Measurements from ENCODE around the gene ISM2.

DNA sequence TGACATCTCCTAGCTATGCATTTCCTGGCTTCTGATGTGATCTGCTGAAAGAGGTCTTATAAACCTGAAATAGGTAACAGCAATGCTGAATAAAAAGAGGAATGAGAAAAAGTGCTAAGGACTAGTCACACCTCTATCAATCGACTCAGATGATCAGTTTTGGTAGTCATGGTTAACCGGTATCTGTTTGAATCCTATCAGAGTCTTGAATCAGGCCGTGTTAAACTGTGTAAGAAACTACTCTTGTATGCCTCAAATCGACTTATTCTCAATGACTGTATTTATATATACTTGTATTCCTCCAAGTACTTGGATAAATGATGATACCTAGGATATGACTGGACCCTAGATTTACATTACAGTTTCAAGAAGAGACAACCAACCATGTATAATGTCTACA is 10.8 kb upstream of the ISM2 start:
- TF ChIP-seq, protein P1, sequence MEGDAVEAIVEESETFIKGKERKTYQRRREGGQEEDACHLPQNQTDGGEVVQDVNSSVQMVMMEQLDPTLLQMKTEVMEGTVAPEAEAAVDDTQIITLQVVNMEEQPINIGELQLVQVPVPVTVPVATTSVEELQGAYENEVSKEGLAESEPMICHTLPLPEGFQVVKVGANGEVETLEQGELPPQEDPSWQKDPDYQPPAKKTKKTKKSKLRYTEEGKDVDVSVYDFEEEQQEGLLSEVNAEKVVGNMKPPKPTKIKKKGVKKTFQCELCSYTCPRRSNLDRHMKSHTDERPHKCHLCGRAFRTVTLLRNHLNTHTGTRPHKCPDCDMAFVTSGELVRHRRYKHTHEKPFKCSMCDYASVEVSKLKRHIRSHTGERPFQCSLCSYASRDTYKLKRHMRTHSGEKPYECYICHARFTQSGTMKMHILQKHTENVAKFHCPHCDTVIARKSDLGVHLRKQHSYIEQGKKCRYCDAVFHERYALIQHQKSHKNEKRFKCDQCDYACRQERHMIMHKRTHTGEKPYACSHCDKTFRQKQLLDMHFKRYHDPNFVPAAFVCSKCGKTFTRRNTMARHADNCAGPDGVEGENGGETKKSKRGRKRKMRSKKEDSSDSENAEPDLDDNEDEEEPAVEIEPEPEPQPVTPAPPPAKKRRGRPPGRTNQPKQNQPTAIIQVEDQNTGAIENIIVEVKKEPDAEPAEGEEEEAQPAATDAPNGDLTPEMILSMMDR (IDR thresholded peaks at IDR 0.05; ENCODE audit: low read depth, low read length) = no peak
- no peak for TF ChIP-seq EZH2phosphoT487 (IDR thresholded peaks at IDR 0.05; ENCODE audit: low read depth)
